NB4 (cell line): Measurements from ENCODE around the gene CLNK.

Source experiments
- CTCF ChIP-seq: IDR thresholded peaks from one replicate; pipeline ENCODE4 v1.5.1; 2012; ENCODE audit warnings: low read depth, low read length
- MYC ChIP-seq: IDR thresholded peaks from 2 replicates; pipeline ENCODE4 v1.6.1; 2011; ENCODE audit warnings: low read depth, low read length
- POLR2A ChIP-seq: IDR thresholded peaks from 2 replicates; pipeline ENCODE4 v1.6.1; 2011; ENCODE audit warnings: mild to moderate bottlenecking; ENCODE audit not compliant: insufficient read length; ENCODE audit errors: extremely low read depth

- TF ChIP-seq MYC (no peak), CTCF (no peak), POLR2A (no peak)
Observed at GRCh38 chr4:10442976-10443375, 241.6 kb downstream of the CLNK start.
